ENCODE measurements around the gene NEK9. TPM values are rescaled to one million over a fixed set of nuclear protein-coding genes. Genes with fewer than 3 reads are reported as not detected.

Gene NEK9
- total and polyA plus RNA-seq, 9 of the 15 experiments (the other 6 are each of a cell fraction or from before 2014, with no cell fraction given), result 2.8 to 39.6 (median 19.8) TPM

GRCh38 chr14:75063491-75064204, 63.2 kb downstream of the NEK9 start, which contains the start of gene ACYP1 (continued):
- TF ChIP-seq E2F4 (CRISPR knock-in tag; IDR thresholded peaks at IDR 0.05; ENCODE audit: low read depth), result no peak
- TF ChIP-seq OTX1 (CRISPR knock-in tag; IDR thresholded peaks at IDR 0.05), result no peak
- TF ChIP-seq ATF7 (IDR thresholded peaks at IDR 0.05), result peak; percentile 56
- TF ChIP-seq ZNF583 (CRISPR knock-in tag; IDR thresholded peaks at IDR 0.05), result no peak
- TF ChIP-seq HNRNPLL (IDR thresholded peaks at IDR 0.05; ENCODE audit: low read depth, low read length, poor library complexity, severe bottlenecking), result peak; percentile 45
- TF ChIP-seq ZC3H8 (IDR thresholded peaks at IDR 0.05), result no peak
- no peak for TF ChIP-seq IRF1 (CRISPR knock-in tag; IDR thresholded peaks at IDR 0.05; ENCODE audit: borderline replicate concordance)
- TF ChIP-seq SMAD4 (CRISPR knock-in tag; conservative IDR thresholded peaks at IDR 0.05), result 0 out of 2 replicates have a peak, but pooled peaks have one; percentile 40
- TF ChIP-seq XRCC4 (IDR thresholded peaks at IDR 0.05; ENCODE audit: extremely low read depth, insufficient read depth, insufficient read length), result no peak
- no peak for TF ChIP-seq DLX4 (CRISPR knock-in tag; IDR thresholded peaks at IDR 0.05)
- TF ChIP-seq HMGXB4 (CRISPR knock-in tag; IDR thresholded peaks at IDR 0.05), result no peak
- TF ChIP-seq RAD21 (CRISPR knock-in tag; conservative IDR thresholded peaks at IDR 0.05 in 1 of 2, IDR thresholded peaks at IDR 0.05 in 1 of 2), result no peak
- TF ChIP-seq RERE (CRISPR knock-in tag; IDR thresholded peaks at IDR 0.05; ENCODE audit: borderline replicate concordance), result no peak
- no peak for TF ChIP-seq ATF6 (CRISPR knock-in tag; IDR thresholded peaks at IDR 0.05)
- peak; percentile 91 for TF ChIP-seq NFYB (IDR thresholded peaks at IDR 0.05; ENCODE audit: extremely low read depth, insufficient read length)
